Astrocyte (in vitro differentiated cells and primary cell): ENCODE results near the gene VPS37B. TPM values are rescaled to one million over a fixed set of nuclear protein-coding genes. Genes with fewer than 3 reads are reported as not detected.

Source experiments
- DNase-seq: peaks from one replicate; pipeline ENCODE4 v3.0.0-alpha.2; 2010; ENCODE audit warnings: low read depth
- FAIRE-seq: peaks from 2 replicates; lab custom pipeline; 2011; peaks lifted over from hg19 to GRCh38; lab: Jason Lieb, UNC
- H2AFZ ChIP-seq: 2 replicates; pipeline ENCODE4 v1.6.0; 2012; ENCODE audit warnings: low read depth, low read length, inconsistent platforms
- H3K27ac ChIP-seq: 2 replicates; pipeline ENCODE4 v1.5.1; 2011; ENCODE audit warnings: low read depth, low read length, inconsistent platforms
- H3K27me3 ChIP-seq: 2 replicates; pipeline ENCODE4 v1.6.0; 2011; ENCODE audit warnings: low read length, inconsistent platforms; ENCODE audit not compliant: insufficient read depth
- H3K36me3 ChIP-seq: 2 replicates; pipeline ENCODE4 v1.5.1; 2011; ENCODE audit warnings: low read length, inconsistent platforms; ENCODE audit not compliant: insufficient read depth
- H3K4me1 ChIP-seq: 2 replicates; pipeline ENCODE4 v1.5.1; 2011; ENCODE audit warnings: low read length, inconsistent platforms; ENCODE audit not compliant: insufficient read depth
- H3K4me2 ChIP-seq: 2 replicates; pipeline ENCODE4 v1.6.0; 2012; ENCODE audit warnings: low read length, inconsistent platforms
- H3K4me3 ChIP-seq: 2 replicates; pipeline ENCODE4 v1.5.1; 2011; ENCODE audit warnings: low read depth, mild to moderate bottlenecking, low read length, inconsistent platforms; ENCODE audit not compliant: insufficient read depth
- H3K79me2 ChIP-seq: 2 replicates; pipeline ENCODE4 v1.6.0; 2012; ENCODE audit warnings: mild to moderate bottlenecking, low read length, inconsistent platforms; ENCODE audit not compliant: insufficient read depth
- H3K9ac ChIP-seq: 2 replicates; pipeline ENCODE4 v1.6.0; 2012; ENCODE audit warnings: mild to moderate bottlenecking, low read length, inconsistent platforms
- H3K9me3 ChIP-seq: 2 replicates; pipeline ENCODE4 v1.5.1; 2012; ENCODE audit warnings: low read depth, mild to moderate bottlenecking, low read length, inconsistent platforms; ENCODE audit not compliant: insufficient read depth
- H4K20me1 ChIP-seq: 2 replicates; pipeline ENCODE4 v1.6.0; 2012; ENCODE audit warnings: low read length, inconsistent platforms; ENCODE audit not compliant: insufficient read depth
- H3K27ac Mint-ChIP-seq: one replicate; pipeline ENCODE4 v1.8.0; 2021; ENCODE audit warnings: mild to moderate bottlenecking, mixed read lengths; ENCODE audit not compliant: unreplicated experiment
- H3K27me3 Mint-ChIP-seq: one replicate; pipeline ENCODE4 v1.8.0; 2021; ENCODE audit warnings: low read depth, mixed read lengths; ENCODE audit not compliant: unreplicated experiment
- H3K36me3 Mint-ChIP-seq: one replicate; pipeline ENCODE4 v1.8.0; 2021; ENCODE audit warnings: low read depth, mixed read lengths; ENCODE audit not compliant: unreplicated experiment
- H3K4me1 Mint-ChIP-seq: one replicate; pipeline ENCODE4 v1.8.0; 2021; ENCODE audit warnings: low read depth, mixed read lengths; ENCODE audit not compliant: unreplicated experiment
- H3K4me3 Mint-ChIP-seq: one replicate; pipeline ENCODE4 v1.8.0; 2021; ENCODE audit warnings: mild to moderate bottlenecking, moderate library complexity, mixed read lengths; ENCODE audit not compliant: unreplicated experiment
- H3K9me3 Mint-ChIP-seq: one replicate; pipeline ENCODE4 v1.8.0; 2021; ENCODE audit warnings: mild to moderate bottlenecking, mixed read lengths; ENCODE audit not compliant: unreplicated experiment
- CTCF ChIP-seq: IDR thresholded peaks from 2 replicates; pipeline ENCODE4 v1.5.1; 2011; ENCODE audit warnings: low read depth, mild to moderate bottlenecking, inconsistent platforms, low read length, moderate library complexity; ENCODE audit not compliant: insufficient read depth
- EZH2 ChIP-seq: IDR thresholded peaks from 2 replicates; pipeline ENCODE4 v1.6.1; 2012; ENCODE audit warnings: mild to moderate bottlenecking, low read length, inconsistent platforms; ENCODE audit not compliant: insufficient read depth
- total RNA-seq: library from RNA; stranded (reverse); gene quantifications from 2 replicates; pipeline ENCODE4 v1.2.1, GENCODE V29; 2021

VPS37B gene
- total RNA-seq, 1 donor from 2014 or later: 31.4 TPM

GRCh38 chr12:122855071-122855829, 40.7 kb downstream of the VPS37B start:
- Mint-ChIP-seq H3K27ac (no peak overlapping the region), H3K9me3 (no peaks in the 10 kb centered on the region), H3K36me3 (peaks cover 7% of the 10 kb centered on the region), H3K27me3 (no peaks in the 10 kb centered on the region), H3K4me1 (peaks cover 12% of the 10 kb centered on the region), H3K4me3 (no peak overlapping the region)
- no peak for DNase-seq
- TF ChIP-seq EZH2 (no peak), CTCF (no peak)
- H3K9me3 ChIP-seq: no peaks in the 10 kb centered on the region
- peaks cover 18% of the 10 kb centered on the region for H3K4me1 ChIP-seq
- H3K4me2 ChIP-seq: no peak overlapping the region
- FAIRE-seq: no peak
- H3K27me3 ChIP-seq: no peaks in the 10 kb centered on the region
- H2AFZ ChIP-seq: no peak overlapping the region
- no peaks in the 10 kb centered on the region for H3K79me2 ChIP-seq
- no peak overlapping the region for H3K27ac ChIP-seq
- H4K20me1 ChIP-seq: peaks cover 5% of the 10 kb centered on the region
- H3K36me3 ChIP-seq: no peaks in the 10 kb centered on the region
- H3K9ac ChIP-seq: no peak overlapping the region
- H3K4me3 ChIP-seq: no peak overlapping the region

GRCh38 chr12:122854554-122854953, 41.4 kb downstream of the VPS37B start:
- Mint-ChIP-seq H3K4me3 (no peak overlapping the region), H3K36me3 (peaks cover 12% of the 10 kb centered on the region), H3K27me3 (no peaks in the 10 kb centered on the region), H3K9me3 (no peaks in the 10 kb centered on the region), H3K27ac (no peak overlapping the region), H3K4me1 (peaks cover 12% of the 10 kb centered on the region)
- no peaks in the 10 kb centered on the region for H3K27me3 ChIP-seq
- no peaks in the 10 kb centered on the region for H3K9me3 ChIP-seq
- no peaks in the 10 kb centered on the region for H4K20me1 ChIP-seq
- no peak for TF ChIP-seq EZH2
- no peak for TF ChIP-seq CTCF
- no peaks in the 10 kb centered on the region for H3K36me3 ChIP-seq
- H3K4me1 ChIP-seq: peaks cover 18% of the 10 kb centered on the region
- H2AFZ ChIP-seq: no peak overlapping the region
- H3K9ac ChIP-seq: no peak overlapping the region
- H3K4me2 ChIP-seq: no peak overlapping the region
- DNase-seq (no peak), FAIRE-seq (no peak)
- no peaks in the 10 kb centered on the region for H3K79me2 ChIP-seq
- H3K27ac ChIP-seq: no peak overlapping the region
- no peak overlapping the region for H3K4me3 ChIP-seq
